Esophagus muscularis mucosa (tissue), 4 donors: ENCODE data around the gene IGSF21. TPM values are rescaled to one million over a fixed set of nuclear protein-coding genes. Genes with fewer than 3 reads are reported as not detected.

Source experiments
- DNase-seq: peaks from one replicate; pipeline ENCODE4 v3.0.0-alpha.2; 2017; ENCODE audit errors: extremely low spot score
- H3K27ac ChIP-seq, 4 donors: fragments of 200-600 bp; sonication (generic); replicated peaks in 1 of 4; 1 replicate in 3 of 4; 2 replicates in 1 of 4; pipeline ENCODE4 v1.5.1; 2016 to 2019; ENCODE audit warnings: mild to moderate bottlenecking in 1 of 4
- H3K27me3 ChIP-seq, 4 donors: fragments of 200-600 bp; sonication (generic); one replicate each; pipeline versions ENCODE4 v1.5.1 to v1.6.0; 2016 to 2019
- H3K36me3 ChIP-seq, 4 donors: fragments of 200-600 bp; sonication (generic); one replicate each; pipeline ENCODE4 v1.5.1; 2016 to 2019
- H3K4me1 ChIP-seq, 4 donors: fragments of 200-600 bp; sonication (generic); one replicate each; pipeline ENCODE4 v1.5.1; 2016 to 2019
- H3K4me3 ChIP-seq, 4 donors: fragments of 200-600 bp; sonication (generic); 1 replicate in 2 of 4; 2 replicates in 2 of 4; pipeline ENCODE4 v1.5.1; 2016 to 2019; ENCODE audit warnings: mild to moderate bottlenecking in 4 of 4, moderate library complexity in 1 of 4
- H3K9me3 ChIP-seq, 4 donors: fragments of 200-600 bp; sonication (generic); 1 replicate in 3 of 4; 2 replicates in 1 of 4; pipeline ENCODE4 v1.5.1; 2016 to 2019
- CTCF ChIP-seq, 3 experiments: fragments of 200-600 bp in 2 of 3; fragments of 450-650 bp in 1 of 3; sonication (generic) in 2 of 3; IDR thresholded peaks; one replicate each; pipeline ENCODE4 v1.5.1; 2017 to 2019; ENCODE audit warnings: antibody characterized with exemption in 3 of 3, mild to moderate bottlenecking in 2 of 3, moderate library complexity in 1 of 3
- EP300 ChIP-seq: sonication (generic); formaldehyde crosslinking; IDR thresholded peaks from one replicate; pipeline ENCODE4 v1.6.1; 2017; ENCODE audit warnings: antibody characterized with exemption
- POLR2A ChIP-seq: fragments of 450-650 bp; IDR thresholded peaks from one replicate; pipeline ENCODE4 v1.6.1; 2017; ENCODE audit warnings: antibody characterized with exemption, moderate library complexity, mild to moderate bottlenecking, low read depth
- POLR2AphosphoS5 ChIP-seq, 2 donors: sonication (generic); formaldehyde crosslinking; IDR thresholded peaks; one replicate each; pipeline ENCODE4 v1.6.1; 2017; ENCODE audit warnings: antibody characterized with exemption in 2 of 2
- WGBS: methylation state at CpG from one replicate; pipeline ENCODE4 v1.1.5; 2018; 5-methylcytosine and 5-hydroxymethylcytosine counted together
- intact Hi-C: fragments of 100-400 bp; cut with DNase I; formaldehyde crosslinking; loops from one replicate; pipeline ENCODE4 v1.15.1; 2023
- total RNA-seq, 4 donors: library from RNA; depleted of rRNA; stranded (reverse); fragments of >200 nt; gene quantifications; one replicate each; pipeline versions ENCODE4 v1.1.0 to v1.2.1, GENCODE V29; 2016

IGSF21 gene
- total RNA-seq, 4 donors from 2014 or later = 1.1 to 2.7 (median 1.2) TPM

- H3K27ac ChIP-seq = no peak overlapping the region
- 79% methylated on average over 8 of the region's 8 CpGs for WGBS
Measured at GRCh38 chr1:18211764-18212163, 104.2 kb downstream of the IGSF21 start.

GRCh38 chr1:18217398-18218043 lies 109.9 kb downstream of the IGSF21 start:
- no peak for TF ChIP-seq POLR2A
- peak in 1 of 3 experiments; percentile 6 for TF ChIP-seq CTCF (IDR thresholded peaks at IDR 0.05)
- H3K27ac ChIP-seq = no peak overlapping the region
- H3K36me3 ChIP-seq = no peaks in the 10 kb centered on the region
- 61% methylated on average over 4 of the region's 4 CpGs for WGBS
- H3K9me3 ChIP-seq = peaks cover 0 to 17% (median 5%) of the 10 kb centered on the region in 4 donors
- peaks cover 0 to 25% (median 0%) of the 10 kb centered on the region in 4 donors for H3K27me3 ChIP-seq
- intact Hi-C loops = no loop called here
- no peaks in the 10 kb centered on the region for H3K4me1 ChIP-seq
- DNase-seq = no peak
- no peak overlapping the region for H3K4me3 ChIP-seq

More at GRCh38 chr1:18211764-18212163, 104.2 kb downstream of the IGSF21 start:
- H3K4me1 ChIP-seq = no peaks in the 10 kb centered on the region
- no peak for DNase-seq
- no peak overlapping the region for H3K4me3 ChIP-seq
- peaks cover 0 to 6% (median 4%) of the 10 kb centered on the region in 4 donors for H3K9me3 ChIP-seq
- H3K36me3 ChIP-seq = no peaks in the 10 kb centered on the region
- H3K27me3 ChIP-seq = peaks cover 0 to 25% (median 0%) of the 10 kb centered on the region in 4 donors
- intact Hi-C loops = no loop called here
- TF ChIP-seq POLR2AphosphoS5 (IDR thresholded peaks at IDR 0.05) = no peak
- no peak for TF ChIP-seq CTCF (IDR thresholded peaks at IDR 0.05)
- no peak for TF ChIP-seq POLR2A
- TF ChIP-seq EP300 = no peak

GRCh38 chr1:18229625-18230024 lies 122.0 kb downstream of the IGSF21 start:
- WGBS = 94% methylated on average over 1 of the region's 1 CpG
- H3K4me1 ChIP-seq = no peaks in the 10 kb centered on the region
- H3K27me3 ChIP-seq = peaks cover 0 to 67% (median 0%) of the 10 kb centered on the region in 4 donors
- peaks cover 0 to 20% (median 13%) of the 10 kb centered on the region in 4 donors for H3K9me3 ChIP-seq
- DNase-seq = no peak
- TF ChIP-seq EP300 (no peak), POLR2A (no peak)
- no peak overlapping the region for H3K27ac ChIP-seq
- intact Hi-C loops = no loop called here
- H3K36me3 ChIP-seq = no peaks in the 10 kb centered on the region
- no peak overlapping the region for H3K4me3 ChIP-seq

- H3K27me3 ChIP-seq = peaks cover 0 to 68% (median 0%) of the 10 kb centered on the region in 4 donors
- DNase-seq = no peak
- H3K9me3 ChIP-seq = peaks cover 0 to 20% (median 13%) of the 10 kb centered on the region in 4 donors
- intact Hi-C loops = no loop called here
- no peaks in the 10 kb centered on the region for H3K36me3 ChIP-seq
- no peak for TF ChIP-seq POLR2AphosphoS5 (IDR thresholded peaks at IDR 0.05)
- no peak for TF ChIP-seq EP300
- TF ChIP-seq CTCF (IDR thresholded peaks at IDR 0.05) = no peak
- no peak for TF ChIP-seq POLR2A
- no peak overlapping the region for H3K27ac ChIP-seq
- WGBS = 59% methylated on average over 6 of the region's 6 CpGs
- H3K4me1 ChIP-seq = no peaks in the 10 kb centered on the region
- H3K4me3 ChIP-seq = no peak overlapping the region
Measured at GRCh38 chr1:18230321-18230720, 122.7 kb downstream of the IGSF21 start.

GRCh38 chr1:18230840-18231239 lies 123.2 kb downstream of the IGSF21 start:
- Histone ChIP-seq H3K27ac (no peak overlapping the region), H3K36me3 (no peaks in the 10 kb centered on the region), H3K9me3 (peaks cover 0 to 20% (median 13%) of the 10 kb centered on the region in 4 donors), H3K4me3 (no peak overlapping the region), H3K4me1 (no peaks in the 10 kb centered on the region), H3K27me3 (peaks cover 0 to 63% (median 0%) of the 10 kb centered on the region in 4 donors)
- intact Hi-C loops = no loop called here
- WGBS = 20% methylated on average over 8 of the region's 9 CpGs
- TF ChIP-seq EP300 = no peak
- no peak for TF ChIP-seq POLR2A
- TF ChIP-seq CTCF (IDR thresholded peaks at IDR 0.05) = no peak
- no peak for TF ChIP-seq POLR2AphosphoS5 (IDR thresholded peaks at IDR 0.05)
- no peak for DNase-seq
